D341Med (cell line): ENCODE results near the gene TRPM6.
A peak's percentile ranks its signal among the peaks of the same experiment; 100 is the strongest.

ENCODE experiments used
- DNase-seq: peaks from one replicate; pipeline ENCODE4 v3.0.0; 2012; ENCODE audit warnings: low spot score

TRPM6 gene

DNA sequence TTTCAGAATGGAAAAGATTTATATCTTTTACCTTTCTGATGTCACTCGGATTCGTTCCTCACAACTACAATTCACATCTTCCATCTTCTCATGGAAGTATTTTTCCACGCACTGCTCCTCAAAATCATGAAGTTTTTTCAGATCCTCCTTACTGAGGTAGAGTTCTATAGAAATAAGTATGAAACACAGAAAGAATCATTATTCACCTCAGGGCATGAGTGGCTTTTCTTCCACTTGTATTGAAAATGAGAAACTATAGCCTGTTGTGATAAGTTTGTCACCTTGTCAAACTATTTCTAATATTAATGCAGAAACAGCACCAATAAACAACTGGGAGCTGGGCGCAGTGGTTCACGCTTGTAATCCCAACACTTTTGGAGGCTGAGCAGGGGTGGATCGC is 116.0 kb downstream of the TRPM6 start:
- no peak for DNase-seq

DNA sequence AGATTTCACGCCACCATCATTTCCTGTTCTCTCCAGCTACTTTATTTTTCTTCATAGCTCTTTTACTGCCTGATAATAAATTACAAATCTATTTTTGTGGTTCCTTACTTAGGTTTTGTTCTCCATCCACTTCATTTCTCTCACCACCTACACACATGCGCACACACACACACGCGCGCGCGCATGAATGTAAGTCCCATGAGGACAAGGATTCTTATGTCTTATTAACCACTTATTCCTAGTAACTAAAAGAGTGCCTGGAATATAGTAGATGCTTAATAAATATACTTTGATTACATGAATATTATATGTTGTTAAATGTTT is 116.5 kb downstream of the TRPM6 start:
- DNase-seq = no peak

DNA sequence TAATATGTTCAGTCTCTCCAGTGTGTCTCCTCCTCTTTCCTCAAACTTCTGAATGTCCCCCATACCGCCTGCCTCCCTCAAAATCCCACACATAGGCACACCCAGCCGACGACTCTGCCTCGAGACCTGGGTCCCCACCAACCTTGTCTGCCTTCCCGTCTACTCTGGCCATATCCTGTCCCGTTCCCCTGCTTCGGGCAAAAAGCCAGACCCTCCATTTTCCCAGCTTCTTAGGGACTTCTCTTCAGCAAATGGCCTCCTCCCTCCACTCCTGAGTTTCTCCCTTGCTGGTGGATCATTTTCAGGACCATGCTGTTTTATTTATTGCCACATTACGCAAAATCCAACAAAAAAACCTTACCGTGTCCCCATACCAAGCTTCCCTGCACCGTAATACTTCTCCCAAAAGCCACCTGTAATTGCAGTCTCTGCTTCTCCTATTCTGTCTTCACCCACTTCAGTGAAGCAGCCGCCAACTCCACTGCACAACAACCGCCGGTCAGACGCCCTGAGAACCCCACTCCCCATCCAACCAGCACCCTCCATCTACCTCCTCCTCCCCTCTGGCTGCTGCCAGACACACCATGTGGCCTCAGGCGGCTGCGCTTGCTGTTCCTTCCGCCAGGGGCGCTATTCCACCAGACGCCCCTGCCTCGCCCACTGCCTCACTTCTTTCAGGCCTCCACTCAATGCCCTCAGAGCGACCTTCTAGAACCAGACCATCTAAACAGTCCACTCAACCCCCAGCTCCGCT is 117.0 kb downstream of the TRPM6 start:
- peak; percentile 77 for DNase-seq

- no peak for DNase-seq
Measured at GRCh38 chr9:74765481-74765971, 122.2 kb downstream of the TRPM6 start.

GRCh38 chr9:74762950-74763349 is 124.8 kb downstream of the TRPM6 start:
- DNase-seq = no peak

DNA sequence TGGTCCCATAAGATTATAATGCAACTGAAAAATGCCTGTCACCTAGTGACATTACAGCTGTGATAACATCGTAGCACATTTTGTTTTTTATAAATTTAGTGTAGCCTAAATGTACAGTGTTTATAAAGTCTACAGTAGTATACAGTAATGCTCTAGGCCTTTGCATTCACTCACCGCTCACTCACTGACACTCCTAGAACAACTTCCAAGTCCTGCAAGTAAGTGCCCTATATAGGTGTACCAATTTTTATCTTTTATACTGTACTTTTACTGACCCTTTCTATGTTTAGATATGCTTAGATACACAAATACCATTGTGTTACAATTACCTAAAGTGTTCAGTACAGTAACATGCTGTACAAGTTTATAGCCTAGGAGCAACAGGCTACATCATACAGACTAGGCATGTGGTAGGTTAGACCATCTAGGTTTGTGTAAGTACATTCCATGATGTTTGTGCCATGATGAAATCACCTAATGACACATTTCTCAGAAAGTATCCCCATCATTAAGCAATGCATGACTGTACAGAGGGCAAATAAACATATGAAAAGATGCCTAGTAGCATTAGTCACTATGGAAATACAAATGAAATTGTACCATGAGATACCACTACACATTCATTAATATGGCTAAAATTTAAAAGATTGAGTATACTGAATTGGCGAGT is 127.6 kb downstream of the TRPM6 start:
- no peak for DNase-seq

DNA sequence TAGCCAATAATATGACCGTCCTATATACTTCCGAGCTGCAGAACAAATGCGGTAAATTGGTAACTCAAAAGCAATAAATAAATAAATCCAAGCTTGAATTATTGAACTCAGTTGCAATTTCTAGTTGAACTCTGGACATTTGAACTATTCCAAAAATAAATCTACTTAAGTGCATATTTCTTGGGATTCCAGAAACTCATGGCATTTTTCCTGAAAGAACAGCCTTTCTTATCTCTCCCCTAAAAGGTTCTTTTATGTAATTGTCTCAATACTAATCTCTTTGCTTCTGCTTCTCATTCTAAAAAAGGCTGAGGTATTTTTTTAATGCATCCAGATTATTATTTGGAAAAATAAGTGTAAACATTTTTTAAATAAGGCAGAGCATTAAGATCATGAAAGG is 131.7 kb downstream of the TRPM6 start:
- DNase-seq = no peak

DNA sequence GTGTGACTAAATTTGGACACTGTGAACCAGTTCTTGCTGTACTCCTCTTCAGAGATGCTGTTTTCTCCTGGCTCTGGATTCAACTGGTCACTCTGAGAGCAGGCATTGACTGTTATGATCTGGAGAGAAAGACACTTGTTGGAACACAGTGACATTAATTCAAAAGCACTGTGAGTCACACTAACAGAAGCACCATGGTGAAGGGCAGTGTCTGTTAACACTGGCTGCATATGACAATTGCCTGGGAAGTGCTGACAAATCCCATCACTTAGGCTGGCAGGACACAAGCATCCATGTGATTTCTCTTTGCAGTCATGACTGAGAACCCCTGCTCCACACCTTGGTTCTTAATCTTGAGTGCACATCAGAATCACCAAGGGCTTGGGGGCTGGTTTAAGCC is 132.4 kb downstream of the TRPM6 start:
- no peak for DNase-seq

DNA sequence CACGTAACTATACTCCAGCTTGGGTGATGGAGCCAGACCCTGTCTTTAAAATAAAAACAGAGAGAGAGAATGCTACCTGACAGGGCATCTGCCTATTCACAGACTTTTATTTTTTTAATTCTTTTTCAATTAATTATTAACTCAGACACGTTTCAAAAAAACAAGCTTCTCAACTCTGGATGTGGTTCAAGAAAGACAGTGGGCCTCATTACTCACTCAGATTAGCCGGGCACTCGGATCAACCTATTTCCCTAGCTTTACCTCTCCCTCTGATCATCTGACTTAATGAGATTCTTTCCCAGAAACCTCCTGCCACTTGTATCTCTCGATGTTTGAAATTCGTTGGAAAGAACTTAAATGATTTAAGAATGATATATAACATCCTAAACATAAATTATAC is 134.1 kb downstream of the TRPM6 start:
- DNase-seq = no peak

- DNase-seq = no peak
Measured at GRCh38 chr9:74748966-74749365, 138.8 kb downstream of the TRPM6 start.

- DNase-seq = peak; percentile 57
Measured at GRCh38 chr9:74742792-74743730, 144.7 kb downstream of the TRPM6 start.

DNA sequence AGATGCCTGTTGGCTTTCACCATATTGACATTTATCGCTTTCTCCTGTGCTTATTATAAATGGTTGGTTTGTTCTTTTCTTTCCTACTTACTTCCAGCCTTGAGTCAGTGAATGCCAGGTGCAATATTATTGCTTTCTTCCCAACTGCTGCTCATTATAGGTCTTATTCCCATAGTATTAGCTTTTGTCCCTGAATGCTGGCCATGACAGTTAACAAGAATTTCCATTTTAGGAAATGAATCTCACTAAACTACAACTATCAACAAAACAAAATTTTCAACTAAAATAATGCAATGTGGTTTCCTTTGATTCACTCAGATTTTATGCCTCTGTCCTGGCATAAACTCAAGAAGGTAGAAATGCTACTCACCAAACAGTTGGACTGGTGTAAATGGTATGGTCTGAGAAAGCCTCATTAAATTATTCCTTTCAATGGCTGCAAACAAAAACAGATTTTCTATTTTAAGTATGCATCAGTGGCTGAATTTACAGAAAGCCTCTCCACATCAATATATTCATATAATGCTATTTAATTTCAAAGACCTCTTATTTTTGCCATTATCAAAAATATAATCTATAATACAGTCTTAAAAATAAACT is 145.4 kb downstream of the TRPM6 start:
- DNase-seq = no peak

DNA sequence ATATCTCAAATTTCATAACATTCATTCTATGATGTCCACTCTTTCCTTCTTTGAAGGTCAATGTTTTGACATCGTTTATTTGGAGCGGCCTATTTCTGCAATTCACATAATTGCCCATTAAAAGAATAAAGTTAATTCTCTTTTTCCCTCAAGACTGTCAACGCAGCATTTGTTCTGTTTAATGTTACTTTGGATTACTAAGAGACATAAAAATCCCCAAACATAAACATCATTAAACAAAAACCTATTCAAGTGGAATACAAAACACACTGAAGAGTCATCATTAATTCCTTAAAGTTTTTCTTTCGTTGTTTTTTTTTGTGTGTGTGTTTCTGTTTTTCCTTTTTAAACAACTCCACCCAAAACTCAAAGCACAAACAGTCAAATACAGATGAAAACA is 151.1 kb downstream of the TRPM6 start:
- no peak for DNase-seq

- DNase-seq = no peak
Measured at GRCh38 chr9:74735761-74736160, 152.0 kb downstream of the TRPM6 start.

- no peak for DNase-seq
Measured at GRCh38 chr9:74729136-74729695, 158.5 kb downstream of the TRPM6 start.

- no peak for DNase-seq
Measured at GRCh38 chr9:74728176-74728575, 159.5 kb downstream of the TRPM6 start.

GRCh38 chr9:74726581-74726980 is 161.1 kb downstream of the TRPM6 start:
- no peak for DNase-seq

GRCh38 chr9:74724317-74724716 is 163.4 kb downstream of the TRPM6 start:
- DNase-seq = no peak

GRCh38 chr9:74721696-74722660 is 165.7 kb downstream of the TRPM6 start:
- no peak for DNase-seq

DNA sequence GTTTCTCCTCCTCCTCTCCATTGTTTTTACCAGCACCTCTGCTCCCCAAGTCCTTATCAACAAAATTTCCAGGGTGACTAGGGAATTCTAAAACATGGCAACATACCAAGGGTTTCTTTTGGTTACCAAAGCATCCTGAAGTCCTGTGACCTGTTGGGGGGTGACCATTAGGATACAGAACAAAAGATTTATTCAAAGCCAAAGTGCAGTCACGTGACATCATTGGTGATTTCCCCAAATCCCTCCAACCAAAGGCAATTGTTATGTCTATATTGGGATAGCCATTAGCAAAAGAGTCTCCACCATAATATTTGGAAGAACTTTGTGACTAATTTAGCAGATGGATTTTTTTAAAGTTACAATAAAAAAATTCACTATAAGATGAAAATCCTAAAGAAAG is 168.4 kb downstream of the TRPM6 start:
- no peak for DNase-seq

- DNase-seq = no peak
Measured at GRCh38 chr9:74718709-74719108, 169.0 kb downstream of the TRPM6 start.
